Measurements from ENCODE around the gene NYNRIN. TPM values are rescaled to one million over a fixed set of nuclear protein-coding genes. Genes with fewer than 3 reads are reported as not detected.
A peak's percentile ranks its signal among the peaks of the same experiment; 100 is the strongest.

NYNRIN gene
- total RNA-seq, 1 donor from 2014 or later: 15.5 TPM

DNA sequence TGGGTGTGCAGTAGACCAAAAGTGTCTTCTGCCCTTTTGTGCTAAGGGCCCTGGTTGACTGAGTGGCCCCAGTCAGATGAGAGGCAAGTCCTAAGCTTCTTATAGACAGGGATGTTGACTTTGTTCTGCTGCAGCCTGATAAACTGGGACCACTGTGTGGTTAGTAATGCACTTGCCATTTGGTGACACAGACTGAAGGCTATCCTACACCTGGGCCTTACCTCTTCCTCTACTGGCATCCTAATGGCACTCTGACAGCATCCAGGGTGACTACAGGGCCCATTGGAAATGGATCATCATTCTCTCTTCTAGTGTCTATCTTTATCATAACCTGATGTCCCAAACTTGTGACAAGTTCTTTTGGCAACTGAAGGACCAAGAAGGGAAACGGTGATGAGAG lies 40.5 kb downstream of the NYNRIN start:
- no peaks in the 10 kb centered on the region for H3K9me3 ChIP-seq (ENCODE audit: low read depth)
- H2AFZ ChIP-seq (replicated peaks): no peak overlapping the region
- H3K9me3 Mint-ChIP-seq: no peaks in the 10 kb centered on the region
- no peak overlapping the region for H3K27ac ChIP-seq
- H3K4me2 ChIP-seq: no peak overlapping the region
- H3K4me3 ChIP-seq: no peak overlapping the region
- DNase-seq (ENCODE audit: low spot score): no peak
- no peak overlapping the region for H3K27ac Mint-ChIP-seq
- no peak overlapping the region for H3K4me3 Mint-ChIP-seq
- no peaks in the 10 kb centered on the region for H3K27me3 ChIP-seq
- peaks cover 11% of the 10 kb centered on the region for H3K27me3 Mint-ChIP-seq (ENCODE audit: insufficient read depth, low read depth)
- H3F3A ChIP-seq (ENCODE audit: low read depth): peaks cover 27% of the 10 kb centered on the region
- H3K4me1 ChIP-seq: peaks cover 9% of the 10 kb centered on the region
- peaks cover 18% of the 10 kb centered on the region for H4K20me1 ChIP-seq (ENCODE audit: low read depth)
- no peak for TF ChIP-seq EZH2phosphoT487 (IDR thresholded peaks at IDR 0.05)
- TF ChIP-seq CTCF (IDR thresholded peaks at IDR 0.05): no peak
- no peak for TF ChIP-seq EZH2 (IDR thresholded peaks at IDR 0.05)
- peaks cover 21% of the 10 kb centered on the region for H3K79me2 ChIP-seq (ENCODE audit: low read depth)
- no peak overlapping the region for H3K9ac ChIP-seq
- peaks cover 15% of the 10 kb centered on the region for H3K4me1 Mint-ChIP-seq
- H3K36me3 Mint-ChIP-seq: peaks cover 16% of the 10 kb centered on the region
- H3K36me3 ChIP-seq: no peaks in the 10 kb centered on the region

DNA sequence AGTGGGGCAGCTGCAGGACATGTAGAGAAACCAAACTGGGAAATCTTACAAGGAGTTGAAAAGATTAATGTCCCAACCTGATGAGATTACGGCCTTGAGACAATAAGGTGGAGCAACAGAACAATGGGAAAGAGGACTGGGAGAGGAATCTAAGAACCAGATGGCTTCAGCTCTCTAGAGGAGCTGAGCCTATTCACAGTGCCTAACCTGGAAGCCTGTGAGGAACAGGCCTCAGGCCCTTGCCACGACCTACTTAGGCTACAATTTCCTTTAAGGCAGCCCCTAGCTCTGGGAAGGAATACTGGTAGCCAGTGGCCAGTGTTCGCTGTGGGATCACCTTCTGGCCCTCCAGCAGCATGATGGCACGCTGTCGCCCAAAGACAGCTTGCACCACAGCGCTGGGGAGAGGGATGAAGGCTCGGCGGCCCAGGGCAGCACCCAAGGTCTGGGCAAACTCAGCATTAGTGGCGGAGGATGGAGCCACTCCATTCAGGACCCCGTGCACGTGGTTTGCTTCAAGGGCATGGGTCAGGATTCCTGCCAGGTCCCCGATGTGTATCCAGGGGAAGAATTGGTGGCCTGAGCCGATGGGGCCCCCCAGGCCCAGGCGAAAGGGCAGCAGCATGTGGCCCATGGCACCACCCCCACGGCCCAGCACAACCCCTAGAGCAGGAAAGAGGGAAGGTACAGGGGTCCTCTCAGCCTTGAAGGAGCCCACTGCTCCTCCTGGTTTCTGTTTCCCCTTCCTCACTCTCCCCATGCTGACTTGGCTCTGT lies 41.2 kb downstream of the NYNRIN start:
- Histone ChIP-seq H3K36me3 (no peaks in the 10 kb centered on the region), H3K4me1 (peaks cover 9% of the 10 kb centered on the region), H3K27ac (no peak overlapping the region), H3K4me2 (no peak overlapping the region), H4K20me1 (ENCODE audit: low read depth) (peaks cover 18% of the 10 kb centered on the region), H3K79me2 (ENCODE audit: low read depth) (peaks cover 21% of the 10 kb centered on the region), H3K9ac (no peak overlapping the region), H3F3A (ENCODE audit: low read depth) (peaks cover 27% of the 10 kb centered on the region), H2AFZ (replicated peaks) (no peak overlapping the region), H3K9me3 (ENCODE audit: low read depth) (no peaks in the 10 kb centered on the region), H3K4me3 (no peak overlapping the region), H3K27me3 (no peaks in the 10 kb centered on the region)
- Mint-ChIP-seq H3K9me3 (no peaks in the 10 kb centered on the region), H3K4me3 (no peak overlapping the region), H3K27me3 (ENCODE audit: insufficient read depth, low read depth) (peaks cover 11% of the 10 kb centered on the region), H3K4me1 (peaks cover 15% of the 10 kb centered on the region), H3K27ac (no peak overlapping the region), H3K36me3 (peaks cover 16% of the 10 kb centered on the region)
- no peak for TF ChIP-seq EZH2phosphoT487 (IDR thresholded peaks at IDR 0.05)
- TF ChIP-seq CTCF (IDR thresholded peaks at IDR 0.05): no peak
- TF ChIP-seq EZH2 (IDR thresholded peaks at IDR 0.05): no peak
- DNase-seq (ENCODE audit: low spot score): no peak

DNA sequence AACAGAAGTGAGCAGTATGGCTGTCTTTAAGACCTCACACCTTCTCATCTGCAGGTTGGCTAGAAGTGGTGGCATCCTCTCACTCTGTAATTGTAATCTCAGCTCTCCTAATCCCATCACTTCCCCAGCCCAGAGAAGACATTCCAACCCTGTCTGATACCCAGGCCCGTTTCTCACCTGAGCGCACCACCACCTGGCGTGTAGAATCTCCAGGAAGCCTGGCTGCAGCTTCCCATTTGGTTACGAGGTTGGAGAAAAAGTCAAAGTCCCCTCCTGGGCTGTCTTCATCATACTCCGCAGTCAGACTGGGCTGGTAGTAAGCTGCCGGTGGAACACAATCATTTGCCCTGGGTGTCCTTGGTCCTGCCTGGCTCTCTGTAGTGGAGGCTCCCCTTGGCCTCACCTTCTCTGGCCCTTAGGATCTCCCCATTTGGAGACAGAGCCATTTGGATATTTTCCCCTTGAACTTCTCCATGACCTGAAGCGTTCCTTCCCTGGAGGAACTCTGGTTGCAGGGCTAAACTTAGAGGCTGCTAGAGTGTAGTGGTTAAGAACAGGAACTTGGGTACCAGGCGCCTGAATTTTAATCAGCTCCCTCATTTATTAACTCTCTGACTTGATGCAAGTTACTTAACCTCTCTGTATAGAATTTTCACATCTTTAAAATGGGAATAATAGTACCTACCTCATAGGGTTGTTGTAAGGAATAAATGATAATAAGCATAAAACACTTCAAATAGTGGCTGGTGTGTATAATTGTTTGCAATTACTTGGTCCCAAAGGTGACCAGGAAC lies 42.0 kb downstream of the NYNRIN start:
- no peak for DNase-seq (ENCODE audit: low spot score)
- Mint-ChIP-seq H3K36me3 (peaks cover 16% of the 10 kb centered on the region), H3K27ac (no peak overlapping the region), H3K4me3 (peak overlapping the region; percentile 91), H3K27me3 (ENCODE audit: insufficient read depth, low read depth) (peaks cover 11% of the 10 kb centered on the region), H3K9me3 (no peaks in the 10 kb centered on the region), H3K4me1 (peaks cover 15% of the 10 kb centered on the region)
- Histone ChIP-seq H3K9ac (no peak overlapping the region), H3K27ac (no peak overlapping the region), H3K79me2 (ENCODE audit: low read depth) (peaks cover 21% of the 10 kb centered on the region), H2AFZ (replicated peaks) (no peak overlapping the region), H3K27me3 (no peaks in the 10 kb centered on the region), H3K4me1 (peaks cover 9% of the 10 kb centered on the region), H3F3A (ENCODE audit: low read depth) (peaks cover 26% of the 10 kb centered on the region), H3K9me3 (ENCODE audit: low read depth) (no peaks in the 10 kb centered on the region), H4K20me1 (ENCODE audit: low read depth) (peaks cover 18% of the 10 kb centered on the region), H3K4me3 (no peak overlapping the region), H3K4me2 (peak overlapping the region; percentile 88), H3K36me3 (no peaks in the 10 kb centered on the region)
- TF ChIP-seq CTCF (IDR thresholded peaks at IDR 0.05): no peak
- no peak for TF ChIP-seq EZH2phosphoT487 (IDR thresholded peaks at IDR 0.05)
- TF ChIP-seq EZH2 (IDR thresholded peaks at IDR 0.05): no peak
